DND-41 (cell line): Measurements from ENCODE around the gene CANT1.

Experiments used
- ATAC-seq: fragments of 200-7000 bp; cut with Tn5 transposase; 3 replicates; pipeline ENCODE4 v1.9.1; 2021; ENCODE audit warnings: low read depth; ENCODE audit not compliant: insufficient read depth
- DNase-seq: peaks from one replicate; pipeline ENCODE4 v3.0.0-alpha.2; 2020
- H2AFZ ChIP-seq: 2 replicates; pipeline ENCODE4 v1.6.0; 2012; ENCODE audit warnings: low read depth, low read length
- H3K27ac ChIP-seq: 2 replicates; pipeline ENCODE4 v1.5.1; 2012; ENCODE audit warnings: low read length, inconsistent platforms
- H3K27me3 ChIP-seq: fragments of 200-600 bp; sonication (generic); 2 replicates; pipeline ENCODE4 v1.6.0; 2012; ENCODE audit warnings: low read length, mild to moderate bottlenecking, inconsistent platforms; ENCODE audit not compliant: insufficient read depth, poor library complexity
- H3K36me3 ChIP-seq: 2 replicates; pipeline ENCODE4 v1.5.1; 2012; ENCODE audit warnings: low read length, inconsistent platforms; ENCODE audit not compliant: insufficient read depth
- H3K4me1 ChIP-seq: 2 replicates; pipeline ENCODE4 v1.5.1; 2012; ENCODE audit warnings: mild to moderate bottlenecking, low read length; ENCODE audit not compliant: insufficient read depth
- H3K4me2 ChIP-seq: 2 replicates; pipeline ENCODE4 v1.6.0; 2012; ENCODE audit warnings: mild to moderate bottlenecking, moderate library complexity, low read length, inconsistent platforms; ENCODE audit not compliant: insufficient read depth
- H3K4me3 ChIP-seq, 2 experiments: fragments of 200-600 bp in 1 of 2; shearing (Covaris generic) in 1 of 2; 2 replicates each; pipeline ENCODE4 v1.5.1; 2012 to 2016; ENCODE audit warnings: inconsistent platforms in 2 of 2, low read length in 2 of 2, mild to moderate bottlenecking in 2 of 2, low read depth in 1 of 2, moderate library complexity in 1 of 2
- H3K79me2 ChIP-seq: 2 replicates; pipeline ENCODE4 v1.6.0; 2012; ENCODE audit warnings: low read length, inconsistent platforms; ENCODE audit not compliant: insufficient read depth
- H3K9ac ChIP-seq: 2 replicates; pipeline ENCODE4 v1.6.0; 2012; ENCODE audit warnings: low read depth, mild to moderate bottlenecking, inconsistent platforms, low read length, moderate library complexity
- H3K9me3 ChIP-seq: 2 replicates; pipeline ENCODE4 v1.5.1; 2012; ENCODE audit warnings: low read length, moderate library complexity, mild to moderate bottlenecking, inconsistent platforms; ENCODE audit not compliant: insufficient read depth, severe bottlenecking
- H4K20me1 ChIP-seq: 2 replicates; pipeline ENCODE4 v1.6.0; 2012; ENCODE audit warnings: low read length; ENCODE audit not compliant: insufficient read depth
- CTCF ChIP-seq: IDR thresholded peaks from 2 replicates; pipeline ENCODE4 v1.5.1; 2012; ENCODE audit warnings: borderline replicate concordance, low read length, moderate library complexity, mild to moderate bottlenecking; ENCODE audit not compliant: poor library complexity, severe bottlenecking; ENCODE audit errors: extremely low read depth
- EZH2 ChIP-seq: IDR thresholded peaks from 3 replicates; pipeline ENCODE4 v1.6.1; 2012; ENCODE audit warnings: borderline replicate concordance, low read depth, mild to moderate bottlenecking, moderate library complexity, low read length, inconsistent platforms; ENCODE audit not compliant: severe bottlenecking

Gene CANT1

GRCh38 chr17:79009397-79010303 lies at the start of gene CANT1:
CANT1 (minus strand) TSS chr17:79009764; CDS start chr17:78997622, 12,142 bp downstream.
- H3K4me1 ChIP-seq, result peaks cover 47% of the 10 kb centered on the region
- H3K79me2 ChIP-seq, result peaks cover 52% of the 10 kb centered on the region
- H3K9ac ChIP-seq, result peak within 1 kb of the TSS; percentile 97
- DNase-seq (peak; percentile 86), ATAC-seq (peak; percentile 90)
- TF ChIP-seq EZH2 (no peak), CTCF (no peak)
- H3K4me2 ChIP-seq, result peak within 1 kb of the TSS; percentile 90
- H3K27ac ChIP-seq, result peak within 1 kb of the TSS; percentile 95
- H4K20me1 ChIP-seq, result peaks cover 40% of the 10 kb centered on the region
- peak within 1 kb of the TSS; percentile 99 to 100 for H3K4me3 ChIP-seq
- peaks cover 10% of the 10 kb centered on the region for H3K9me3 ChIP-seq
- peak within 1 kb of the TSS; percentile 96 for H2AFZ ChIP-seq
- no peaks in the 10 kb centered on the region for H3K27me3 ChIP-seq
- H3K36me3 ChIP-seq, result peaks cover 19% of the 10 kb centered on the region

- Histone ChIP-seq H3K36me3 (no peaks in the 10 kb centered on the region), H3K27ac (no peak overlapping the region), H3K27me3 (no peaks in the 10 kb centered on the region), H3K4me1 (peaks cover 8% of the 10 kb centered on the region), H3K4me2 (no peak overlapping the region), H3K79me2 (no peaks in the 10 kb centered on the region), H4K20me1 (no peaks in the 10 kb centered on the region), H2AFZ (no peak overlapping the region), H3K4me3 (no peak overlapping the region), H3K9ac (no peak overlapping the region), H3K9me3 (no peaks in the 10 kb centered on the region)
- TF ChIP-seq EZH2 (no peak), CTCF (no peak)
- ATAC-seq (no peak), DNase-seq (no peak)
Measured at GRCh38 chr17:79057737-79058385, 48.3 kb upstream of the CANT1 start.

GRCh38 chr17:79055197-79055596 lies 45.6 kb upstream of the CANT1 start:
- Histone ChIP-seq H3K27ac (no peak overlapping the region), H3K9me3 (no peaks in the 10 kb centered on the region), H3K4me3 (no peak overlapping the region), H3K27me3 (no peaks in the 10 kb centered on the region), H3K9ac (no peak overlapping the region), H3K4me1 (peaks cover 8% of the 10 kb centered on the region), H3K36me3 (no peaks in the 10 kb centered on the region), H3K4me2 (no peak overlapping the region), H3K79me2 (no peaks in the 10 kb centered on the region), H2AFZ (no peak overlapping the region), H4K20me1 (peaks cover 3% of the 10 kb centered on the region; the same call in 1 of the 2 replicates)
- TF ChIP-seq EZH2 (no peak), CTCF (no peak)
- ATAC-seq (no peak), DNase-seq (no peak)
